ENCODE measurements around the gene OCLN. TPM values are rescaled to one million over a fixed set of nuclear protein-coding genes. Genes with fewer than 3 reads are reported as not detected.
"Not testable (repeated sequence)": the region's sequence is repeated elsewhere in the genome, so short reads cannot be mapped to it uniquely, and the experiment has no call there.

Gene OCLN, protein sequence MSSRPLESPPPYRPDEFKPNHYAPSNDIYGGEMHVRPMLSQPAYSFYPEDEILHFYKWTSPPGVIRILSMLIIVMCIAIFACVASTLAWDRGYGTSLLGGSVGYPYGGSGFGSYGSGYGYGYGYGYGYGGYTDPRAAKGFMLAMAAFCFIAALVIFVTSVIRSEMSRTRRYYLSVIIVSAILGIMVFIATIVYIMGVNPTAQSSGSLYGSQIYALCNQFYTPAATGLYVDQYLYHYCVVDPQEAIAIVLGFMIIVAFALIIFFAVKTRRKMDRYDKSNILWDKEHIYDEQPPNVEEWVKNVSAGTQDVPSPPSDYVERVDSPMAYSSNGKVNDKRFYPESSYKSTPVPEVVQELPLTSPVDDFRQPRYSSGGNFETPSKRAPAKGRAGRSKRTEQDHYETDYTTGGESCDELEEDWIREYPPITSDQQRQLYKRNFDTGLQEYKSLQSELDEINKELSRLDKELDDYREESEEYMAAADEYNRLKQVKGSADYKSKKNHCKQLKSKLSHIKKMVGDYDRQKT
- total RNA-seq, result 3.4 TPM
- polyA plus RNA-seq, result 7.4 TPM
- long read RNA-seq, donor 1, partial matches to known transcripts, result 0 of 1 reads
- long read RNA-seq, donor 1, other reads (novel, unspliced or antisense), result 0 of 1 reads
- long read RNA-seq, donor 2, result 0 reads
- long read RNA-seq, donor 3, result 0 reads
- long read RNA-seq, donor 4, full-length matches to known transcripts, result 2 of 2 reads
- long read RNA-seq, donor 4, partial matches to known transcripts, result 0 of 2 reads
- long read RNA-seq, donor 4, other reads (novel, unspliced or antisense), result 0 of 2 reads
- long read RNA-seq, donor 5, result 0 reads
- long read RNA-seq, donor 6, partial matches to known transcripts, result 0 of 1 reads
- long read RNA-seq, donor 6, other reads (novel, unspliced or antisense), result 0 of 1 reads
- long read RNA-seq, donor 7, result 0 reads
- long read RNA-seq, donor 8, result 0 reads
- long read RNA-seq, donor 9, result 0 reads
- long read RNA-seq, donor 10, result 0 reads

DNA sequence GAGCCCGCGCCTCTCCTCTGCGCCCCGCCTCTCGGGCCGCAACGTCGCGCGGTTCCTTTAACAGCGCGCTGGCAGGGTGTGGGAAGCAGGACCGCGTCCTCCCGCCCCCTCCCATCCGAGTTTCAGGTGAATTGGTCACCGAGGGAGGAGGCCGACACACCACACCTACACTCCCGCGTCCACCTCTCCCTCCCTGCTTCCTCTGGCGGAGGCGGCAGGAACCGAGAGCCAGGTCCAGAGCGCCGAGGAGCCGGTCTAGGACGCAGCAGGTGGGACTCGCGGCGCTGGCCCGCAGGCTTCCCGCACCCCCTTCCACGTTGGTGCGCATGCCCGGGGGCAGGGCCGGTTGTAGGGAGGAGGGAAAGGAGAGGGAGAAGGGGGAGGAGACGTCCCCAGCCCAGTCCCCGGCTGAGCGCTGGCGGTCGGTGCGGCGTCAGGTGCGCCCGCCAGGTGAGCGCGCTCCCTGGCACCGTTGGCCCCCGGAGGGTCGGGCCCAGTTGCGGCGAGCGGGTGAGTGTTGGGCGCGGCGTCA lies at the start of gene OCLN:
OCLN (plus strand) TSS at position 400 of the 532 bp plus-strand sequence. CDS start 11,455 bp downstream, outside the sequence.
- Histone ChIP-seq H3K27me3 (ENCODE audit: control insufficient read depth in 2 of 2, insufficient read depth in 1 of 2, low read length in 1 of 2) (peaks cover 46 to 59% of the 10 kb centered on the region in 2 donors), H3K9me3 (ENCODE audit: control insufficient read depth in 2 of 2, insufficient read depth in 1 of 2, low read length in 1 of 2) (no peaks in the 10 kb centered on the region), H3K4me3 (ENCODE audit: low read length in 2 of 2) (peak within 1 kb of the TSS; percentile 41 to 46), H3K27ac (ENCODE audit: low read depth in 1 of 2, low read length in 1 of 2) (no peak within 1 kb of the TSS), H3K4me1 (ENCODE audit: control insufficient read depth in 2 of 2, insufficient read depth in 2 of 2, low read length in 2 of 2) (peaks cover 0 to 10% of the 10 kb centered on the region in 2 donors), H3K36me3 (ENCODE audit: control insufficient read depth in 2 of 2, insufficient read depth in 2 of 2, low read length in 1 of 2) (no peaks in the 10 kb centered on the region)
- 1% methylated on average over 56 of the region's 56 CpGs for WGBS
- DNase-seq (ENCODE audit: low read depth in 6 of 9, low spot score in 9 of 9), result peak in 3 of 9 donors; percentile 11 to 24 (median 13)

DNA sequence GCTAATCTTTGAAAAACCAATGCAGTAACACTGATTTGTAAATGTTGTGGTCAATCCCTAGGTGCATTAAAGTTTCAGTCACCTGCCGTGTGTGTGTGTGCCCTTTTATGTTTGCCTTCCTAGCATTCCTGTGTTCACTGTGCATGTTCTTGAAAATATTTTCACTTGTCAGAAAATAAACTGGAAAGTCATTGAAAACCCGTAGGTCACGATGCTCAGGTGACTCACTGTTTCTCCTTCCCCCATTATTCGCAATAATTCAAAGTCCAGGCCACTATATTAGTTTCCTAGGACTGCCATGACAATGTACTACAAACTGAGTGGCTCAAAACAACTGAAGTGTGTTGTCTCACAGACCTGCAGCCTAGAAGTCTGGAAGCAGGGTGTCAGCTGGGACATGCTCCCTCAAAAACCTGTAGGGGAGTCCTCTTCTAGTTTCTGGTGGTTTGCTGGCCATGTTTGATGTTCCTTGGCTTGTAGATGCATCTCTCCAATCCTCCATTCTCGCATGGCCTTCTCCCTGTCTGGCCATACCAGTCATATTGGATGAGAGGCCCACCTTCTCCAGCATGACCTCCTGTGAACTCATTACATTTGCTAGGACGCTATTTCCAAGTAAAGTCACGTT lies 48.3 kb upstream of the OCLN start:
- no peaks in the 10 kb centered on the region for H3K9me3 ChIP-seq (ENCODE audit: control insufficient read depth in 2 of 2, insufficient read depth in 1 of 2, low read length in 1 of 2)
- no peak overlapping the region for H3K4me3 ChIP-seq (ENCODE audit: low read length in 2 of 2)
- H3K4me1 ChIP-seq (ENCODE audit: control insufficient read depth in 2 of 2, insufficient read depth in 2 of 2, low read length in 2 of 2), result no peaks in the 10 kb centered on the region
- no peaks in the 10 kb centered on the region for H3K36me3 ChIP-seq (ENCODE audit: control insufficient read depth in 2 of 2, insufficient read depth in 2 of 2, low read length in 1 of 2)
- H3K27ac ChIP-seq (ENCODE audit: low read depth in 1 of 2, low read length in 1 of 2), result no peak overlapping the region
- DNase-seq (ENCODE audit: low read depth in 6 of 9, low spot score in 9 of 9), result no peak
- 98% methylated on average over 7 of the region's 7 CpGs for WGBS
- no peaks in the 10 kb centered on the region for H3K27me3 ChIP-seq (ENCODE audit: control insufficient read depth in 2 of 2, insufficient read depth in 1 of 2, low read length in 1 of 2)

DNA sequence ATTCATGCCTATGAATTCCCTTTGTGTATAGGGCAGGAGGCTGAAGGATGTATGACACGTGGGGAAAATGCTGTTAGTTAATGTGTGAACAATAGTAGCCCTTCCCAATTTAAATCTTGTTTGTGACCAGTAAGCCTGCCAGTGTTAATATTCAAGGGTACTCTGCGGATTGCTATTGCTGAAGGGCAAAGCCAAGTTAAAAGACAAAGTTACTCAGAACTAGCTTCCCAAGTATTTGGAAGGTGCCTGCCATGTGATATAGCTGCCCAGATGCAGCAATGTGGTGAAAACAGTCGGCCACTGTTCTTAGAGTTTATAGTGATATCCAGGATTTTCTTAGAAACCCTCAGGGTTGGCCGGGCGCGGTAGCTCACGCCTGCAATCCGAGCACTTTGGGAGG lies 43.1 kb upstream of the OCLN start:
- 97% methylated on average over 8 of the region's 8 CpGs for WGBS
- Histone ChIP-seq H3K27ac (ENCODE audit: low read depth in 1 of 2, low read length in 1 of 2) (no peak overlapping the region), H3K36me3 (ENCODE audit: control insufficient read depth in 2 of 2, insufficient read depth in 2 of 2, low read length in 1 of 2) (no peaks in the 10 kb centered on the region), H3K4me3 (ENCODE audit: low read length in 2 of 2) (no peak overlapping the region), H3K4me1 (ENCODE audit: control insufficient read depth in 2 of 2, insufficient read depth in 2 of 2, low read length in 2 of 2) (no peaks in the 10 kb centered on the region), H3K27me3 (ENCODE audit: control insufficient read depth in 2 of 2, insufficient read depth in 1 of 2, low read length in 1 of 2) (no peaks in the 10 kb centered on the region), H3K9me3 (ENCODE audit: control insufficient read depth in 2 of 2, insufficient read depth in 1 of 2, low read length in 1 of 2) (no peaks in the 10 kb centered on the region)
- no peak for DNase-seq (ENCODE audit: low read depth in 6 of 9, low spot score in 9 of 9)

DNA sequence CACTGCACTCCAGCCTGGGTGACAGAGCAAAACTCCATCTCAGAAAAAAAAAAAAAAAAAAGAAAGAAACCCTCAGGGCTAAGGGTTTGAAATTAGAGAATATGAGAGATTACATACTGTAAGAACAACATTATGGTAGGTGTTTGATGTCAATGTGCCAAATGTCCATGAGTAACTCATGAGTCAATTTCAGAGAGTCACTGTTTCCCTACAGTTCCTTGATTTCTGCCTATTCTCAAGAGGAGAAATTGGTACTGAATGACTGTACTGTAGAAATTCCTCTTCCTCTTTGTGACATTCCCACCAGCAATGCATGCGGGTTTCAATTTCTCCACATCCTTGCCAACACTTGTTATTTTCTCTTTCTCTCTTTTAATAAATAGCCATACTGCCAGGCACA lies 42.5 kb upstream of the OCLN start:
- no peaks in the 10 kb centered on the region for H3K27me3 ChIP-seq (ENCODE audit: control insufficient read depth in 2 of 2, insufficient read depth in 1 of 2, low read length in 1 of 2)
- H3K4me3 ChIP-seq (ENCODE audit: low read length in 2 of 2), result no peak overlapping the region
- no peaks in the 10 kb centered on the region for H3K9me3 ChIP-seq (ENCODE audit: control insufficient read depth in 2 of 2, insufficient read depth in 1 of 2, low read length in 1 of 2)
- DNase-seq (ENCODE audit: low read depth in 6 of 9, low spot score in 9 of 9), result no peak
- WGBS, result 94% methylated on average over 1 of the region's 1 CpG
- H3K4me1 ChIP-seq (ENCODE audit: control insufficient read depth in 2 of 2, insufficient read depth in 2 of 2, low read length in 2 of 2), result no peaks in the 10 kb centered on the region
- H3K36me3 ChIP-seq (ENCODE audit: control insufficient read depth in 2 of 2, insufficient read depth in 2 of 2, low read length in 1 of 2), result no peaks in the 10 kb centered on the region
- H3K27ac ChIP-seq (ENCODE audit: low read depth in 1 of 2, low read length in 1 of 2), result no peak overlapping the region

DNA sequence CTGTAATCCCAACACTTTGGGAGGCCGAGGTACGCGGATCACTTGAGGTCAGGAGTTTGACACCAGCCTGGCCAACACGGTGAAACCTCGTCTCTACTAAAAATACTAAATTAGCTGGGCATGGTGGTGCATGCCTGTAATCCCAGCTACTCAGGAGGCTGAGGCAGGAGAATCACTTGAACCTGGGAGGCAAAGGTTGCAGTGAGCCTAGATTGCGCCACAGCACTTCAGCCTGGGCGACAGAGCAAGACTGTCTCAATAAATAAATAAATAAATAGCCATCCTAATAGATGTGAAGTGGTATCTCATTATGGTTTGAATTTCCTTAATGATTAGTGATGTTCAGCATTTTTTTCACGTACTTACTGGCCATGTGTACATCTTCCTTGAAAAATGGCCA lies 42.1 kb upstream of the OCLN start:
- WGBS, result 97% methylated on average over 8 of the region's 8 CpGs
- H3K9me3 ChIP-seq (ENCODE audit: control insufficient read depth in 2 of 2, insufficient read depth in 1 of 2, low read length in 1 of 2); H3K27me3 ChIP-seq (ENCODE audit: control insufficient read depth in 2 of 2, insufficient read depth in 1 of 2, low read length in 1 of 2); H3K36me3 ChIP-seq (ENCODE audit: control insufficient read depth in 2 of 2, insufficient read depth in 2 of 2, low read length in 1 of 2); H3K27ac ChIP-seq (ENCODE audit: low read depth in 1 of 2, low read length in 1 of 2); DNase-seq (ENCODE audit: low read depth in 6 of 9, low spot score in 9 of 9); H3K4me3 ChIP-seq (ENCODE audit: low read length in 2 of 2); H3K4me1 ChIP-seq (ENCODE audit: control insufficient read depth in 2 of 2, insufficient read depth in 2 of 2, low read length in 2 of 2): not testable (repeated sequence)

DNA sequence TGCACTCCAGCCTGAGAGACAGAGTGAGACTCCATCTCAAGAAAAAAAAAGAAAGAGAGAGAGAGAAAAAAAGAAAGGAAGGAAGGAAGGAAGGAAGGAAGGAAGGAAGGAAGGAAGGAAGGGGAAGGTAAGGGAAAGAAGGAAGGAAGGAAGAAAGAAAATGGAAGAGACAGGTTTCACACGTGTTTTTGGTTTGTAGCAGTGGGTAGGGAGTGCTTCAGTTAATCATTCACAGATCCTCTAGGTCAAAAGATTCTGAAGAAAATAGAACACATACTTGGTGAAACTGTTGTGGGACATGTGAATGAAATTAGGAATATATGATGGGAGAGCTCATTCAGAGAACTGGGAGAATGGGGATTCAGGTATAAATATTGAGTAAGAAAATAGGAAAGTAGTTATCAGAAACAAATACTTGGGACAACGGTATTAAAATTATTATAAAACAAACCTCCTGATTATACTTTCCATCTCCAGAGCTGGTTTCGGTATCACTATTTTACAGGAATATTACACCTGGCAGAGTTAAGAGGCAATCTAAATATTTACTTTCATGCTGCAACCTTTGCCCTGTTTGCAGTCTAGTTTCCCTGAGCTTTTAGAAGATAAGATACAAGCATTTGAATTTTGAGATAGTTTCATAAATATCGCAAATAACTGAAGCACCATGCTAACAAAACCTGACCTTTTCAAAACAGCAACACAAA lies 40.5 kb upstream of the OCLN start:
- no peak for DNase-seq (ENCODE audit: low read depth in 6 of 9, low spot score in 9 of 9)
- H3K4me1 ChIP-seq (ENCODE audit: control insufficient read depth in 2 of 2, insufficient read depth in 2 of 2, low read length in 2 of 2), result no peaks in the 10 kb centered on the region
- H3K9me3 ChIP-seq (ENCODE audit: control insufficient read depth in 2 of 2, insufficient read depth in 1 of 2, low read length in 1 of 2), result no peaks in the 10 kb centered on the region
- H3K36me3 ChIP-seq (ENCODE audit: control insufficient read depth in 2 of 2, insufficient read depth in 2 of 2, low read length in 1 of 2), result no peaks in the 10 kb centered on the region
- WGBS, result 90% methylated on average over 4 of the region's 4 CpGs
- no peak overlapping the region for H3K4me3 ChIP-seq (ENCODE audit: low read length in 2 of 2)
- H3K27me3 ChIP-seq (ENCODE audit: control insufficient read depth in 2 of 2, insufficient read depth in 1 of 2, low read length in 1 of 2), result no peaks in the 10 kb centered on the region
- no peak overlapping the region for H3K27ac ChIP-seq (ENCODE audit: low read depth in 1 of 2, low read length in 1 of 2)

DNA sequence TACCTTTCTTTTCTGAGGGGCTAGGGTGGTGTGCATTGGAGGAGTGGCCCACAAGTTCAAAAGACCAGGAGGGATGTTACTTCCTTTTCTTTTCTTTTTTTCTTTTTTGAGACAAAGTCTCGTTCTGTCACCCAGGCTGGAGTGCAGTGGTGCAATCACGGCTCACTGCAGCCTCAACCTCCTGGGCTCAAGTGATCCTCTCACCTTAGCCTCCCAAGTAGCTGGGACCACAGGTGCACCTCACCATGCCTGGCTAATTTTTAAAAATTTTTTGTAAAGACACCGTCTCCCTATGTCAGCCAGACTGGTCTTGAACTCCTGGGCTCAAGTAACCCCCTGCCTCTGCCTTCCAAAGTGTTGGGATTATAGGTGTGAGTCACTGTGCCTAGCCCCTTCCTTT lies 39.1 kb upstream of the OCLN start:
- WGBS, result 84% methylated on average over 3 of the region's 3 CpGs
- H3K9me3 ChIP-seq (ENCODE audit: control insufficient read depth in 2 of 2, insufficient read depth in 1 of 2, low read length in 1 of 2); DNase-seq (ENCODE audit: low read depth in 6 of 9, low spot score in 9 of 9); H3K4me3 ChIP-seq (ENCODE audit: low read length in 2 of 2); H3K27ac ChIP-seq (ENCODE audit: low read depth in 1 of 2, low read length in 1 of 2); H3K4me1 ChIP-seq (ENCODE audit: control insufficient read depth in 2 of 2, insufficient read depth in 2 of 2, low read length in 2 of 2); H3K36me3 ChIP-seq (ENCODE audit: control insufficient read depth in 2 of 2, insufficient read depth in 2 of 2, low read length in 1 of 2); H3K27me3 ChIP-seq (ENCODE audit: control insufficient read depth in 2 of 2, insufficient read depth in 1 of 2, low read length in 1 of 2): not testable (repeated sequence)

DNA sequence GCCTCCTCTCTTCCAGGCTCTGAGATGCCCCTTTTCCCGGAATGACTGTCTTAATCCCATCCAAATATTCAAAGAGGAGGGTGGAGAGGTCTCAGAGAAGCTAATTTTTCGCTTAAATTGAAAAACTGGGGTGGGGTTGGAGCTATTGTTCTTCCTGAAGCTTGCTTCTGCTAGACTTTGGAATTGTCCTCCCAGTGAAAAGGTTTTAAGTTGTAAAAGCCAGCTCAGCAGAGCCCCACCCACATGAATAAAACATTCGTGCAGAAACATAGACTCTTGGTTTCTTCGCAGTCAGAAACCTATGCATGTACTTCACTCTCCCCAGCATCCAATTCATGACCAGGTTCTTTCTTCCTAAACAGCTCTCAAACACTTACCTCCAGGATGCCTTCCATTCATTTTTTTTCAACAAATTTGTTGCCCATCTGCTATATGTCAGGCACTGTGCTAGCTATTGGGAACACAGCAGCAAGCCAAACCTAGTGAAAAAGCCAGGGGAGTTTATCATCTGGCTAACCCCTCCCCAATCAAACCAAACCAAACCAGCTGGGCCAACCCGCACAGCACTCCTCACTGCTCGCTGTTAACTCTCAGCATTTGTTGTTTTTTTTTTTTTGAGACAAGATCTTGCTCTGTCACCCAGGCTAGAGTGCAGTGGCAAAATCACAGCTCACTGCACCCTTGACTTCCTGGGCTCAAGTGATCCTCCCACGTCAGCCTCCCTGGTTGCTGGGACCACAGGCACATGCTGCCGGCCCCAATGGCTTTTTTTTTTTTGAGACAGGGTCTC lies 37.9 kb upstream of the OCLN start:
- Histone ChIP-seq H3K27me3 (ENCODE audit: control insufficient read depth in 2 of 2, insufficient read depth in 1 of 2, low read length in 1 of 2) (no peaks in the 10 kb centered on the region), H3K36me3 (ENCODE audit: control insufficient read depth in 2 of 2, insufficient read depth in 2 of 2, low read length in 1 of 2) (no peaks in the 10 kb centered on the region), H3K9me3 (ENCODE audit: control insufficient read depth in 2 of 2, insufficient read depth in 1 of 2, low read length in 1 of 2) (no peaks in the 10 kb centered on the region), H3K27ac (ENCODE audit: low read depth in 1 of 2, low read length in 1 of 2) (no peak overlapping the region), H3K4me3 (ENCODE audit: low read length in 2 of 2) (no peak overlapping the region), H3K4me1 (ENCODE audit: control insufficient read depth in 2 of 2, insufficient read depth in 2 of 2, low read length in 2 of 2) (no peaks in the 10 kb centered on the region)
- WGBS, result 91% methylated on average over 8 of the region's 8 CpGs
- no peak for DNase-seq (ENCODE audit: low read depth in 6 of 9, low spot score in 9 of 9)
